ENCODE measurements around the gene ICAM1.
"Not testable (repeated sequence)": the region's sequence is repeated elsewhere in the genome, so short reads cannot be mapped to it uniquely, and the experiment has no call there.

ICAM1 gene

DNA sequence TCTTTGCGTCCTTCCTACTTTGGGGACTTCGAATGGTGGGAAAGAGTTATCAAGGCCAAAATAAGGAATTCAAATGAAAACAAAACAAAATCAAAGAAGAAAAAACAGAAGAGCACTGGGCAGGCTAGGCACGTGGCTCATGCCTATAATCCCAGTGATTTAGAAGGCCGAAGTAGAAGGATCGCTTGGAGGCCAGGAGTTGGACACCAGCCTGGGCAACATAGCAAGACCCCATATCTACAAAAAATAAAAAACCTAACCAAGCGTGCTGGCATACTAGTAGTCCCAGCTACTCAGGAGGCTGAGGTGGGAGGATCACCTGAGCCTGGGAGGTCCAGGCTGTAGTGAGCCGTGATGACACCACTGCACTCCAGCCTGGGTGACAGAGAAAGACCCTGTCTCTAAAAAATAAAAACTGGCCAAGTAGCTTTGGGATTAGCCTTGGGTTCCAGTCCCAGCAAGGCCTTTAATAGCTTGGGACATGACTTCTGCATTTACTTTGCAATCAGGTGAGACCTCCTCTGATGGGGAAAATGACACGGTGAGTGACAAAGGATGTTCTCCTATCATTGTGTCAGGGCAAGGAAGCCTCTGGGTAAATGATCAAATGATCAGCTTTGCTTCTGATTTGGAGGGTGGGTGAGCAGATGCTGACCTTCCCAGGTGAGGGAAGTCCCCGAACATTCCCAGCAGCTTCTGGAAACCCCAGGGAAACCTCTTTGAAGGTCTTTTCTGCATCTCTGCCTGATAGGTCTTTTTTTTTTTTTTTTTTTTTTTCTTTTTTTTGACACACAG lies 7.1 kb downstream of the ICAM1 start:
- H3K4me3 ChIP-seq (replicated peaks in 1 of 2; ENCODE audit: low read depth in 2 of 2, low read length in 2 of 2), result no peak overlapping the region
- no peak for DNase-seq (ENCODE audit: low read depth in 2 of 2)
- TF ChIP-seq, protein P1, sequence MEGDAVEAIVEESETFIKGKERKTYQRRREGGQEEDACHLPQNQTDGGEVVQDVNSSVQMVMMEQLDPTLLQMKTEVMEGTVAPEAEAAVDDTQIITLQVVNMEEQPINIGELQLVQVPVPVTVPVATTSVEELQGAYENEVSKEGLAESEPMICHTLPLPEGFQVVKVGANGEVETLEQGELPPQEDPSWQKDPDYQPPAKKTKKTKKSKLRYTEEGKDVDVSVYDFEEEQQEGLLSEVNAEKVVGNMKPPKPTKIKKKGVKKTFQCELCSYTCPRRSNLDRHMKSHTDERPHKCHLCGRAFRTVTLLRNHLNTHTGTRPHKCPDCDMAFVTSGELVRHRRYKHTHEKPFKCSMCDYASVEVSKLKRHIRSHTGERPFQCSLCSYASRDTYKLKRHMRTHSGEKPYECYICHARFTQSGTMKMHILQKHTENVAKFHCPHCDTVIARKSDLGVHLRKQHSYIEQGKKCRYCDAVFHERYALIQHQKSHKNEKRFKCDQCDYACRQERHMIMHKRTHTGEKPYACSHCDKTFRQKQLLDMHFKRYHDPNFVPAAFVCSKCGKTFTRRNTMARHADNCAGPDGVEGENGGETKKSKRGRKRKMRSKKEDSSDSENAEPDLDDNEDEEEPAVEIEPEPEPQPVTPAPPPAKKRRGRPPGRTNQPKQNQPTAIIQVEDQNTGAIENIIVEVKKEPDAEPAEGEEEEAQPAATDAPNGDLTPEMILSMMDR (IDR thresholded peaks at IDR 0.05; ENCODE audit: low read depth, low read length), result no peak

DNA sequence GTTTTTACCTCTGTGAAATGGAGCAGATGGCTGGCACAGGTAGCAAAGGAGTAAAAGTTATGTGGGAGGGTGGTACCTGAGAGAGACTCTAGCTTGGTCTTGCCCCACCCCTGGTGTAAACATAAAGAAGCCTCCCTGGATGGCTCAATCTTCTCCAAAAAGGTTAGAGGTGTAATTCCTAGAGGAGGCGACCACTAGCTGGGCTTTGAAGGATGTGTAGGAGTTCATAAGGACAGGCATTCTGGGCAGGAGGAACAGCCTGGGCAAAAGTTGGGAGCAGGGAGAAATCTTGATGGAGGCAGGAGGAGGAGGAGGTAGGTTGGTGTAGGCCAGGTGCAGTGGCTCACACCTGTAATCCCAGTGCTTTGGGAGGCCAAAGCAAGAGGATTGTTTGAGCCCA lies 8.0 kb downstream of the ICAM1 start:
- DNase-seq (ENCODE audit: low read depth in 2 of 2), result no peak

DNA sequence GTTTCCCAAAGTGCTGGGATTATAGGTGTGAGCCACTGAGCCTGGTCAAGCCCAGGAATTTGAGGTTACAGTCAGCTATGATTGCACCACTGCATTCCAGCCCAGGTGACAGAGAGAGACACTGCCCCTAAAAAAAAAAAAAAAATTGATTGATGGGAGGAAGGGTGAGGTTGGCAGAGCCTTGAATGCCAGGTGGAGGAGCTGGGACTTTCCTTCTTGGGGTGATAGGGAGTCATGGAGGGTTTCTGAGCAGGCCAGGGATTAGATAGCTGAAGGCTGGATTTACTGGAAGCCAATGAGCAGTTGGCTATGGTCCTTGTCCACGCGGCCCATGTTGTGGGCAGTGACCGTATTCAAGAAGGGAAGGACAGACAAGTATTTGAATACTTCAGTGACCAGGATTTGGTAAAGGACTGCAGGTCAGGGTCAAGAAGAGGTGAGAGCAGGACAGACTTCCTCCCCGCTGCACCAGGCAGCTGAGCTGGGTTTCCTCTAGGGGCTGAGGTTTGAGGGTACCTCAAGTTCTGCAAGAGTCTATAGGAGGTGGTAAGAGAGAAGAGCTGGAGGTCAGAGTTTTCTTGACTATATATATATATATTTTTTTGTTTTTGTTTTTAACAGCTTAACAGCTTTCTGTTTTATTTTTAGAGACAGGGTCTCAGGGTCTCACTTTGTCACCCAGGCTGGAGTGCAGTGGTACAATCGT lies 9.0 kb downstream of the ICAM1 start:
- no peak overlapping the region for H3K4me3 ChIP-seq (replicated peaks in 1 of 2; ENCODE audit: low read depth in 2 of 2, low read length in 2 of 2)
- TF ChIP-seq, protein P1 (IDR thresholded peaks at IDR 0.05; ENCODE audit: low read depth, low read length), result no peak
- DNase-seq (ENCODE audit: low read depth in 2 of 2), result no peak

More for the DNA sequence above, 8.0 kb downstream of the ICAM1 start:
- TF ChIP-seq, protein P1 (IDR thresholded peaks at IDR 0.05; ENCODE audit: low read depth, low read length), result no peak
- no peak overlapping the region for H3K4me3 ChIP-seq (replicated peaks in 1 of 2; ENCODE audit: low read depth in 2 of 2, low read length in 2 of 2)

DNA sequence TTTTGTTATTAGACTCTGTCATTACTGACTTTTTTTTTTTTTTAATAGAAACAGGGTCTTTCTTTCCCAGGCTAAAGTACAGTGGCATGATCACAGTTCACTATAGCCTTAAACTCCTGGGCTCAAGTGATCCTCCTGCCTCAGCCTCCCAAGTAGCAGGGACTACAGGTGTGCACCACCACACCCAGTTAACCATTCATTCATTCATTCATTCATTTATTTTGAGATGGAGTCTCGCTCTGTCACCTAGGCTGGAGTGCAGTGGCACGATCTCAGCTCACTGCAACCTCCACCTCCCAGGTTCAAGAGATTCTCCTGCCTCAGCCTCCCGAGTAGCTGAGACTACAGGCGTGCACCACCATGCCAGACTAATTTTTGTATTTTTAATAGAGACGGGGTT lies 11.1 kb downstream of the ICAM1 start:
- DNase-seq (ENCODE audit: low read depth in 2 of 2); H3K4me3 ChIP-seq (replicated peaks in 1 of 2; ENCODE audit: low read depth in 2 of 2, low read length in 2 of 2): not testable (repeated sequence)

DNA sequence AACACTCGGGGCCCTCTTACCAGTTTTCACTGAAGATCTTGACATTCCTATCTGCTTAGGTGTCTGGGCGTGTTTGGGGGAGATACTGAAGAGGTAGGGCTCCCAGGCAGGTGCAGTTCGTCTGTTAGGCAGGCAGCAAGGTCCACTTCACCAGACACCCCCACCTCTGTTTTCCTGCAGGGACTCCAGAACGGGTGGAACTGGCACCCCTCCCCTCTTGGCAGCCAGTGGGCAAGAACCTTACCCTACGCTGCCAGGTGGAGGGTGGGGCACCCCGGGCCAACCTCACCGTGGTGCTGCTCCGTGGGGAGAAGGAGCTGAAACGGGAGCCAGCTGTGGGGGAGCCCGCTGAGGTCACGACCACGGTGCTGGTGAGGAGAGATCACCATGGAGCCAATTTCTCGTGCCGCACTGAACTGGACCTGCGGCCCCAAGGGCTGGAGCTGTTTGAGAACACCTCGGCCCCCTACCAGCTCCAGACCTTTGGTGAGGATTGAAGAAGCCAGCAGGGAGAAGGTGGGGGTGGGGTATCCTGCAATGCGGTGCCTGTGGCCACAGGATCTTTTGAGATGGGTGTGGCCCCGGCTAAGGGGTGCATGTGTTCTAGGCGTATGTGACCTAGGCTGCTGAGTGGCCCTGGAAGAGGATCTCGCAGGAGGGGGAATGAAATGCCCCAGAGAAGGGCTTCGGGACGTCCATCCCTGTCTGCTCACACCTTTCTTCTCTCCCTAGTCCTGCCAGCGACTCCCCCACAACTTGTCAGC lies 12.6 kb downstream of the ICAM1 start:
- TF ChIP-seq, protein P1 (IDR thresholded peaks at IDR 0.05; ENCODE audit: low read depth, low read length), result no peak
- DNase-seq (ENCODE audit: low read depth in 2 of 2), result no peak
- no peak overlapping the region for H3K4me3 ChIP-seq (replicated peaks in 1 of 2; ENCODE audit: low read depth in 2 of 2, low read length in 2 of 2)

DNA sequence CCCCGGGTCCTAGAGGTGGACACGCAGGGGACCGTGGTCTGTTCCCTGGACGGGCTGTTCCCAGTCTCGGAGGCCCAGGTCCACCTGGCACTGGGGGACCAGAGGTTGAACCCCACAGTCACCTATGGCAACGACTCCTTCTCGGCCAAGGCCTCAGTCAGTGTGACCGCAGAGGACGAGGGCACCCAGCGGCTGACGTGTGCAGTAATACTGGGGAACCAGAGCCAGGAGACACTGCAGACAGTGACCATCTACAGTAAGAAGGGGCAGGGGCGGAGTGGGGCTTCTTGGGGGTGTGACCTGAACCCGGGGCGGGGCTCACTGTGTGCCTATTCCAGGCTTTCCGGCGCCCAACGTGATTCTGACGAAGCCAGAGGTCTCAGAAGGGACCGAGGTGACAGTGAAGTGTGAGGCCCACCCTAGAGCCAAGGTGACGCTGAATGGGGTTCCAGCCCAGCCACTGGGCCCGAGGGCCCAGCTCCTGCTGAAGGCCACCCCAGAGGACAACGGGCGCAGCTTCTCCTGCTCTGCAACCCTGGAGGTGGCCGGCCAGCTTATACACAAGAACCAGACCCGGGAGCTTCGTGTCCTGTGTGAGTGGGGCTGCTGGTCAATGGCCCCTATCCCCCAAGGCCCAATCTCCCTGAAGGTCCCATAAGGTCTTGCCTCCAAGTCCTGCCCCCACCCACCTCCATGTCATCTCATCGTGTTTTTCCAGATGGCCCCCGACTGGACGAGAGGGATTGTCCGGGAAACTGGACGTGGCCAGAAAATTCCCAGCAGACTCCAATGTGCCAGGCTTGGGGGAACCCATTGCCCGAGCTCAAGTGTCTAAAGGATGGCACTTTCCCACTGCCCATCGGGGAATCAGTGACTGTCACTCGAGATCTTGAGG lies 13.4 kb downstream of the ICAM1 start:
- TF ChIP-seq, protein P1 (IDR thresholded peaks at IDR 0.05; ENCODE audit: low read depth, low read length), result no peak
- H3K4me3 ChIP-seq (replicated peaks in 1 of 2; ENCODE audit: low read depth in 2 of 2, low read length in 2 of 2), result no peak overlapping the region
- no peak for DNase-seq (ENCODE audit: low read depth in 2 of 2)
